Measurements from ENCODE around the gene KCNJ13.

KCNJ13 gene

DNA sequence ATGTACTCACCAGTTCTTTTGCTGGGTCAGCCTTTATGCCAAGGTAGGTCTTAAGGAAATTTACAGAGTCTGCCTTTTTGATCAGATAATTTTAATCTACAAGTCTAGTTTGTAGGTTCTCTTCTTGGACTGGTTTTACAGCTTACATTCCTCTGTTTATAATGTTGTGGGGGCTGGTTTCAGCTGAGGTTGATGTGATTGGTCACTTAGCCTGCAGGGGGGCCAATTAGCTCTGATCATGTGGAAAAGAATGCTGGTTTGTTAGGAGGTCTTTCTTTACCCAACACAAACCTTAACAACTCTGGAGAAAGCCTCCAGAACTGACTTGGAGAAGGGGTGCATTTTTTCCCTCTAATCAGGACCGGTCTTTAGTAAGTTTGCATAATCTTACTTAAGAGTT, at the start of gene KCNJ13:
KCNJ13 (minus strand) TSS at position 131 of the 400 bp plus-strand sequence. CDS start 5,203 bp downstream, outside the sequence.
- DNase-seq (ENCODE audit: low read depth in 2 of 3, low spot score in 1 of 3): no peak

DNA sequence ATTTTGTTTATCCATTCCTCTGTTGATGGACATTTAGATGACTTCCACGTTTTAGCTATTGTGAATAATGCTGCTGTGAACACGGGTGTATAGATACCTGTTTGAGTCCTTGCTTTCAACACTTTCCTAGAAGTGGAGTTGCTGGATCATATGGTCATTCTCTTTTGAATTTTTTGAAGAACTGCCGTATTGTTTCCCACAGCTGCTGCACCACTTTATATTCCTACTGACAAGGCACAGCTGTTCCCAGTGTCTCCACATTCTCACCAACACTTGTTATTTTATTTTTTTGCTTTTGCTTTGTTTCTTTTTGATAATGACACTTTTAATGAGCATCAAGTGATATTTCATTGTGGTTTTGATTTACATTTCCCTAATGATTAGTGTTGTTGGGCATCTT, 41.4 kb upstream of the KCNJ13 start:
- no peak for DNase-seq (ENCODE audit: low read depth in 2 of 3, low spot score in 1 of 3)

DNA sequence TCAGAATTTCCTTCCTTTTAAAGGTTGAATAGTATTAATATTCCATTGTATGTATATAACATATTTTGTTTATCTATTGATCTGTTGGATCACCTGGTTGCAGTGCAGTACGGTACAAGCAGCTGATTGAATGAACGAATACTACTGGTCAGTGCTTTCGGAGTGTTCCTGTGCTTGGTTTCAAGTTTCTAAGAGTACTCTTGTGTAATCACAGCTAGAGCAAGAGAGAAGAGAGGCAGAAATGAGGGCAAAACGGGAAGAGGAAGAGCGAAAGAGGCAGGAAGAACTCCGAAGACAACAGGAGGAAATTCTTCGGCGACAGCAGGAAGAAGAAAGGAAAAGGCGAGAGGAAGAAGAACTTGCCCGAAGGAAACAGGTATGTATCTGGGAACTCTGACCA, 40.3 kb upstream of the KCNJ13 start:
- no peak for DNase-seq (ENCODE audit: low read depth in 2 of 3, low spot score in 1 of 3)

- DNase-seq (ENCODE audit: low read depth in 2 of 3, low spot score in 1 of 3): no peak
These were observed 39.2 kb upstream of the KCNJ13 start for GRCh38 chr2:232815569-232815968.

DNA sequence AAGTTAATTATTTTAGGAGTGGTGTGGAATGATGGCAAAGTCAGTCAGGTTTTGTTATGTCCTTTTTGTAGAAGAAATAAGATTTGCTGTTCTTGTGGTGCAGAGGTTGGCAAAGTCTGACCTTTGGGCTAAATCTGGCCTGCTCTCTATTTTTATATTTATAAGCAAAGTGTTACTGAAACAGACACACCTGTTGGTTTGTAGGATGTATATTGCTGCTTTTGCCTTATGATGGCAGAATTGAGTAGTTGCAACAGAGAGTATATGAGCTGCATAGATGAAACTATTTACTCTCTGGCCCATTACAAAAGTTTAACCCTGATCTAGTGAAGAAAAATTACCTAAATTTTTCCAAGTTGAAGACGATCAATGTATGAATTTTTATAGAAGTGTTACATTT, 34.1 kb upstream of the KCNJ13 start:
- no peak for DNase-seq (ENCODE audit: low read depth in 2 of 3, low spot score in 1 of 3)

GRCh38 chr2:232809349-232810124, 33.2 kb upstream of the KCNJ13 start:
- DNase-seq (ENCODE audit: low read depth in 2 of 3, low spot score in 1 of 3): no peak

- DNase-seq (ENCODE audit: low read depth in 2 of 3, low spot score in 1 of 3): no peak
These were observed 25.7 kb upstream of the KCNJ13 start for GRCh38 chr2:232802091-232802490.

DNA sequence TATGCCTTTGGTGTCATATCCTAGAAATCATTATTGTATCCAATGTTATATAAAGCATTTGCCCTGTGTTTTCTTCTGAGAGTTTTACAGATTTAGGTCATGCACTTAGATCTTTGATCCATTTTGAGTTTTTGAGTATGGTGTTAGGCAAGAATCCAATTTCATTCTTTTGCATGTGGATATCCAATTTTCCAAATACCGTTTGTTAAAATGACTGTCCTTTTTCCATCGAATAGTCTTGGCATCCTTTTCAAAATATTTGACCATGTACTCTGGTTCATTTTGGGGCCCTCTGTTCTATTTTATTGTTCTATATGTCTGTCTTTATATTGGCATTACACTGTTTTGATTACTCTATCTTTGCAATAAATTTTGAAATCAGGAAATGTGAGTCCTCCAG, 23.8 kb upstream of the KCNJ13 start:
- DNase-seq (ENCODE audit: low read depth in 2 of 3, low spot score in 1 of 3): no peak

DNA sequence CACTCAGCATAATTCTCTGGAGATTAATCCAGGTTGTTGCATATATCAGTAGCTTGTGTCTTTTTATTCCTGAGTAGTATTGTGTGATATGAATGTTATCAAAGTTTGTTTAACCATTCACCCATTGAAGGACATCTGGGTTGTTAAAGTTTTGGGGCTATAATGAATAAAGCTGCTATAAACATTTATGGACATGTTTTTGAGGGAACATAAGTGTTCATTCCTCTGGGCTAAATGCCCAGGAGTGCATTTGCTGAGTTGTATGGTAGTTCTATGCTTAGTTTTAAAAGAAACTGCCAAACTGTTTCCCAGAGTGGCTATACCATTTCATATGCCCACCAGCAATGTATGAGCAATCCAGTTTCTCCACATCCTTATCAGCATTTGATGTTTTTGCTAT, 21.8 kb upstream of the KCNJ13 start:
- DNase-seq (ENCODE audit: low read depth in 2 of 3, low spot score in 1 of 3): no peak

- no peak for DNase-seq (ENCODE audit: low read depth in 2 of 3, low spot score in 1 of 3)
These were observed 19.6 kb upstream of the KCNJ13 start for GRCh38 chr2:232795920-232796319.

- DNase-seq (ENCODE audit: low read depth in 2 of 3, low spot score in 1 of 3): no peak
These were observed 18.6 kb upstream of the KCNJ13 start for GRCh38 chr2:232794981-232795380.

GRCh38 chr2:232793271-232793670, 16.9 kb upstream of the KCNJ13 start:
- no peak for DNase-seq (ENCODE audit: low read depth in 2 of 3, low spot score in 1 of 3)

DNA sequence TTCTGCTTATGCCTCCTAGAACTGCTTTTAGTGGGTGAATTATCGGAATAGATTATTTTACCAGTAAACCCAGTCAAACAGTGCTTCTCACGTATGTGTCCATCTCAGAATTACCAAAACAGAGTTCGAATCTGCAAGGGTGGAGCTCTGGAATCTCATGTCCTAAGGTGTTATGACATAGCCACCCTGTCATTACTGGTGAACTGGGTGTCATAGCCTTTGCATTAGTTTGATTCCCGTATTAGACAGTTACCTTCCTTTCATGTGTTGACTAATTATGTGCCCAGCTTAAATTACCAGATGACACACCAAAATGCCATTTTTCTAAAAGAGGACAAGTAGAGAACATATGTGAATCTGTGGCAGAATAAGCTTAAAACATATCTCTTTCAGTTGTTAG, 15.2 kb upstream of the KCNJ13 start:
- DNase-seq (ENCODE audit: low read depth in 2 of 3, low spot score in 1 of 3): no peak

GRCh38 chr2:232789082-232789481, 12.7 kb upstream of the KCNJ13 start:
- no peak for DNase-seq (ENCODE audit: low read depth in 2 of 3, low spot score in 1 of 3)

DNA sequence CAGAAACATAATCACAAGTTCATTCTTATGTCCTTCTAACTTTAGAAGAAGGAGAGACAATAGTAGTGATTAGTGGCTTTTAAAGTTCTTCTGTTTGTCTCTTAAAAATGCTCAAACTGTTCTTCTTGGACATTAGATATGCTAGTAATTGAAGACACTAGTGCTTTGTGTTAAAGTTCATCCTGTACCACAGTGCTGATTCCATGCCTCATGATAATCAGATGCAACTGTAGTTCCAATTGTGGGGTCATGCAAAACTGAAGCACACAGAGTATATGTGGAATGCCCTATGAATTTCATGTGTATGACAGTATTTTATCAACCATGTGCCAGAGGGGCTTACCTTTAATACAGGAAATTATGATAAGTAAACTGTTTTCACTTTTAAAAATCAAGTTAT, 11.4 kb upstream of the KCNJ13 start:
- no peak for DNase-seq (ENCODE audit: low read depth in 2 of 3, low spot score in 1 of 3)

GRCh38 chr2:232783278-232783677, 6.9 kb upstream of the KCNJ13 start:
- DNase-seq (ENCODE audit: low read depth in 2 of 3, low spot score in 1 of 3): no peak

- peak in 2 of 3 donors; percentile 10 to 14 for DNase-seq (ENCODE audit: low read depth in 2 of 3, low spot score in 1 of 3)
These were observed 5.4 kb upstream of the KCNJ13 start for GRCh38 chr2:232781765-232782164.

GRCh38 chr2:232779934-232780333, 3.6 kb upstream of the KCNJ13 start:
- no peak for DNase-seq (ENCODE audit: low read depth in 2 of 3, low spot score in 1 of 3)

DNA sequence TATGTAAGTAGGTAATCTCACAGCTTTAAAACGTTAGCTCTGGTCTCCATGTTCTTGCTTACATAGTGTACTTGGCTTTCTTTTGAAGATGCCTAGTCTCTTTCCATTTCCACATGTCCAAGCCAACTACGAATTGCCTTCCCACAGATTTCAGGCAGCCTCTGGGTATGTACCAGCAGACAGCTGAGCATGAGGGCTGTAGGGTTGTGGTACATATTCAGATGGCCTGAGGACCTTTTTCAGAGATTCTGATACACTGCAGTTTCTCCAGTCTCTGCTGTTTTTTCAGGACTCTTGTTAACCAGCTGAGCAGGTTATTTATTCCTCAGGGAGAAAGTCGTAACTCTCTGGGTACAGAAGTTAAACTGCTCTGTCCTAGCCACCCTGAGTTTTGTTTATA, 3.1 kb upstream of the KCNJ13 start:
- no peak for DNase-seq (ENCODE audit: low read depth in 2 of 3, low spot score in 1 of 3)

DNA sequence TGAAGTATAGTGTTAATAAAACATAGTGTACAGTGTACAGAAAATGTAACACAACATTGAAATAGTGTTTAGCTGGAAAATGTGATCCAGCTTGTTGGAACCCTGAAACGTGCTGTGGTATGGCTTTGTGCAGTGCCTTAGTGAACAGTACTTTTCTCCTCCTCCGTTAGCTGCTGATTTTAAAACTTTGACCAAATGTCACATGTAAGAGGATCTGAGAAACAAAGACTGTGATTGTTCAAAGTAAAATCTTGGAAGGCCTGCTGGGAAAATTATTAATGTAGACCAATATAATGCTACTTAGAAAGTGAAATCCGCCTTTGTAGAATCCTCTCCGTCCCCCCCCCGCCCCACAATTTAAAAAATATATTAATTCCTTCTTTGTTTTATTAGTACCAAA, 911 bp upstream of the KCNJ13 start:
- DNase-seq (ENCODE audit: low read depth in 2 of 3, low spot score in 1 of 3): no peak

- no peak for DNase-seq (ENCODE audit: low read depth in 2 of 3, low spot score in 1 of 3)
These were observed 2.5 kb downstream of the KCNJ13 start for GRCh38 chr2:232773815-232774214.

GRCh38 chr2:232772531-232772930, 3.8 kb downstream of the KCNJ13 start:
- no peak for DNase-seq (ENCODE audit: low read depth in 2 of 3, low spot score in 1 of 3)

GRCh38 chr2:232771870-232772269, 4.5 kb downstream of the KCNJ13 start:
- no peak for DNase-seq (ENCODE audit: low read depth in 2 of 3, low spot score in 1 of 3)

All from stimulated activated CD4-positive, alpha-beta T cell treated with anti-CD3 and anti-CD28 coated beads, Interleukin-12 subunit alpha, Interleukin-12 subunit beta, amount 100 ng/mL, for 48 hours (primary cell).